Endometrial microvascular endothelial cells (primary cell): ENCODE measurements around the gene RHPN2. TPM values are rescaled to one million over a fixed set of nuclear protein-coding genes. Genes with fewer than 3 reads are reported as not detected.

Experiments used
- in situ Hi-C: cut with HindIII; loops from 2 replicates; pipeline ENCODE4 v1.10.0; 2017; ENCODE audit warnings: low sequenced_read_pairs, low pct_unique_long_range_greater_than_20kb; ENCODE audit errors: inconsistent ontology term
- total RNA-seq: library from RNA; depleted of rRNA; stranded (reverse); fragments of >200 nt; gene quantifications from one replicate; pipeline ENCODE4 v1.2.3, GENCODE V29; 2015; ENCODE audit errors: inconsistent ontology term

RHPN2 gene
- total RNA-seq, 1 donor from 2014 or later = 1.1 TPM

- in situ Hi-C loops = no loop called here
Measured at GRCh38 chr19:32930567-32930966, 134.1 kb downstream of the RHPN2 start.

- in situ Hi-C loops = no loop called here
Measured at GRCh38 chr19:32928806-32929205, 135.9 kb downstream of the RHPN2 start.

Other genes starting within 250 kb of the RHPN2 start
- gene SLC7A9, start 195.1 kb downstream of the RHPN2 start, total RNA-seq = not detected
- gene CEP89, start 92.9 kb downstream of the RHPN2 start, total RNA-seq = 31.6 TPM
- 5.5 TPM for gene FAAP24, start 92.6 kb downstream of the RHPN2 start, total RNA-seq
- gene GPATCH1, start 16.3 kb upstream of the RHPN2 start, total RNA-seq = 3.3 TPM
- not detected for gene WDR88, start 67.2 kb upstream of the RHPN2 start, total RNA-seq
- 31.9 TPM for gene LRP3, start 129.4 kb upstream of the RHPN2 start, total RNA-seq
- gene SLC7A10, start 161.0 kb upstream of the RHPN2 start, total RNA-seq = not detected
- not detected for gene CEBPA, start 237.6 kb upstream of the RHPN2 start, total RNA-seq